Fibroblast of the conjunctiva (primary cell): Measurements from ENCODE around the gene FAM53B.

Source experiments
- DNase-seq: peaks from one replicate; pipeline ENCODE4 v3.0.0-alpha.2; 2010; ENCODE audit warnings: low read depth

The FAM53B gene

GRCh38 chr10:124609698-124610097 is 134.5 kb downstream of the FAM53B start:
- no peak for DNase-seq

GRCh38 chr10:124608093-124608721 is 136.0 kb downstream of the FAM53B start:
- DNase-seq, result no peak

GRCh38 chr10:124607693-124608092 is 136.5 kb downstream of the FAM53B start:
- no peak for DNase-seq

DNA sequence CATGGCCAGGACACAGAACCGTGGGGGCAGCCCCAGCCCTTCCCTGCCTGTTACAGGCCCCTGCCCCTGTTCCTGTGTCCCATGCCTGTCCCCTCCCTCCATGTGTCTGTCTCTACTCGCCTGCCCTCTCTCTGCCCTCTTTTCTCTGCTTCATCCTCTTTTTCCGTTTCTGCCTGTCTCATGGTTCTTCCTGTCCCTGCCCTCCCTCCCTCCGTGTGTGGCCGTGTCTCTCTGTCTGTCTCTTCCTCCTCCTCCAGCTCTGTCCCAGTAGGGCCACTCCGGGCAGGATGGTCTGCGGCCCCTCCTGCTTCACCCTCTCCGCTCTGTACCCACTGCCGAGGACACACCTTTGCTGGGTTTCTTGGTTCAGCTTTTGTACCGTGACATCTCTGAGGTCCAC is 137.4 kb downstream of the FAM53B start:
- DNase-seq, result no peak

GRCh38 chr10:124605856-124606812 is 138.0 kb downstream of the FAM53B start:
- no peak for DNase-seq

- DNase-seq, result no peak
Measured at GRCh38 chr10:124605481-124605855, 138.7 kb downstream of the FAM53B start.

DNA sequence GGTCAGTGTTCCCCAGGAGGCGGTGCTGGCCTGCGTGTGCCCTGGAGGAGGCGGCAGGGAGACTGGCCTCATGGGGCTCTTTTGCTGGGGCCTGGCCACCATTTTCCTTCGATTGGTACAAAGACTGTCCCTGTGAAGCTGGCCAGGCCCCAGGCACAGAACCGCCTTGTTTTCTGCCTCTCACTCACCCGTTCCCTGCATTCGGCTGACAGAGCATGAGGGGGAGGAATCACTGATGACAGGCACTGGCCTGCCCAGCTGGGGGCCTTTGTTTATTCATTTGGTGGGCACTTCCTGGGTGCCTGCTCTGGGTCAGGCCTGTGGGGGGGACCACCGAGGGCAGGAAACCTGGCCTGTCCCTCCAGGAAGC is 139.2 kb downstream of the FAM53B start:
- DNase-seq, result no peak

GRCh38 chr10:124604214-124605000 is 139.8 kb downstream of the FAM53B start:
- no peak for DNase-seq

DNA sequence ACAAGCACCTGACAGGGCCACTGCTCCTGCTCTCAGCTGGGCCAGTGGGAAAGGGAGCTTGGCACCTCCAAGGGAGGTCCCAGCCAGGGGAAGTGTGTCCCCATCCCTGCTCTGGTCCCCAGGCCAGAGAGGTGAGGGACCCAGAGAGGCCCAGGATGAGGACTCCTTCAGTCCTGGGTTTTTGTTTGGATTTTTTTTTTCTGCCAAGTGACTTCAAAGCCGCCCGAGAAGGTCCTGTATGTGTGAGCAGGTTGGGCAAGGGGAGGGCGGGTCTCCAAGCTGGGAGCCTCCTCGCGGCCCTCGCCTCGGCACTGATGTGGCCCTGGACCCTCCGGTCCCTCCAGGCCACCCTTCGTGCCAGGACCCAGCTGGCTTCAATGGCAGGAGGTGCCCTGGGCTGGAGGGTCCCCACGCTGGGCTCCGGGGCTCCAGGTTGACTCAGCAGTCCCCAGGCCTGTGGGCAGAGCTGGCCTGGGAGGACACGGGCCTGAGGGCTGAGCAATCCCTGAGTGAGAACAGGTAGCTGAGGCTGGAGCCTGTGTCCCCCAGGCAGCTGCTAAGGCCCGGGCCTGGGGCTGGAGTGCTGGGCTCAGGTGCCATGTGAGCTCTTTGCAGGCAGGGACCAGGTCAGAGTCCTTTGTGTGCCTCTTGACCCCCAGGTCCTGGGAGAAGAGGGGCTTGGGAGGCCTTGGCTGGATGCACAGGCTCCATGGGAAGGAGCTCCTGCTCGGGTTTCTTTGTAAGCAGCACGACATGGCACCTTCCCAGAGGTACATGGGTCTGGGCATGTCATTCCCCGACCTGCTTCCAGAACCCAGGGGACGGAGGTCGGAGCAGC is 140.6 kb downstream of the FAM53B start:
- no peak for DNase-seq

GRCh38 chr10:124602646-124603365 is 141.4 kb downstream of the FAM53B start:
- DNase-seq, result no peak

DNA sequence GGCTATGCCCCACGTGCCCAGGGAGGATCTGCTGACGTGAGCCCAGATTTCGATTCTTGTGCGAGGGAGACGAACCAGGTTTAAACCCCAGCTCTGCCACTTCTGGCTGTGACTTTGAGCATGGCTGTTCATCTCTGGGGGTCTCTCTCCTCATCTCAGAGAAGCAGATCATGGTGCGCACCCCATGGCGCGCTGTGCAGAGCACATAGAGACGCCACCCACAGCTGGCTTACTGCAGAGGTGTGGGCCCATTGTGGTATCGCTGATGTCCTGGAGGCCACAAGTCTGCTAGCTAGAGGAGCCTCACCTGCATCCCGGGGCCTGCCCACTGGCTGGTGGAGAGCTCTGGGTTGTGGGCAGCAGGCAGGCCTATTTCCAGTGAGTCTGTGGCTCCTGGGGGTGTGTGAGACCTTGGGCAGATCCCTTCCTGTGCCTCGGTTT is 142.0 kb downstream of the FAM53B start:
- no peak for DNase-seq

DNA sequence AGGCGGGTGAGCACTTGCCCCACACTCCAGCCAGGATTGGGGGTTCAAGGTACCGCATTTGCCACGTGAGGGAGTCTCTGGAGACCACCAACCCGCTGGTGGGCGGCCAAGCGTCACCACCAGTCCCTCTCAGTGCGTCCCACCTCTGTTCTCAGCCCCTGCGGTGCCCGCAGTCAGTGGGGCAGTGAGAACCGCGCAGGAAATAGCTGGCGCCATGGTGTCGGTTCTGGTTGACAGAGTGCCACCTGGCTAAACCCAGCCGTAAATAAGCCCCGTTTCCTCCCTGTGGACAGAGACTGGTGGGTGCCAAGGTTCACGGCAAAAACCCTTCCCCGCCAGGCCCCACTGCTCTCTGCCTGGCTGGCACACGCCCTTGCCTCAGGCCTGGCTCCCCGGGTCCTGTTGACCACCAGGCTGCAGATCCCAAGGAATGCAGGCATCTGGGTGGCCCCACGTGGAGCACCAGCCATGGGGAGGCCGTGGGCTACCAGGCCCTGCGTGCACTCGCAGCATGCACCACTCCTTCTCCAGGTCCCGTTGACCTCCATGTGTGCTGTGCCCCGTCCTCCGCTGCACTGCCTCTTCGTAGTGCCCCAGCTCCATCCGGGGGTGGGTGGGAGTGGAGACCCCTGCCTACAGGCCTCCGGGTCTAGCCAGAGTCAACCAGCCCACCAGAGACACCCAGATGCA is 142.6 kb downstream of the FAM53B start:
- no peak for DNase-seq

DNA sequence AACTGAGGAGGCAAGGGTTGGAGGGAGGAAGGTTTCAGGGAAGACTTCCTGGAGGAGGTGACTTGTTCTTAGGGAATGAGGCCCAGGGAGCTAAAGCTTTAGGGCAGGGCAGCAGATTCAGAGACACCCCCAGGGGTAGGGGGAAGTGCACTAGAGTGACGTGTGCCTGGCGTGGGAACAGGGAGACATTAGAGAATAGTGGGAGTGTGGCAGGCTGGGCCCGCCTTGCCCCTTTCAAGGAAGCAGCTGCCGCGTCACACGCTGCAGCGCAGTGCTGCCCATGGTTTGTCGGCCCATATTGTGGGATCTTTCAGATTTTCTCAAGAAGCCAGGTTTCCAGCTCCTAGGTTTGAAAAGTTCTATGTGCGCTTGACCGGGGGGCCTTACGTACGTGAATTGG is 143.2 kb downstream of the FAM53B start:
- DNase-seq, result no peak

GRCh38 chr10:124600051-124600880 is 143.9 kb downstream of the FAM53B start:
- DNase-seq, result no peak

DNA sequence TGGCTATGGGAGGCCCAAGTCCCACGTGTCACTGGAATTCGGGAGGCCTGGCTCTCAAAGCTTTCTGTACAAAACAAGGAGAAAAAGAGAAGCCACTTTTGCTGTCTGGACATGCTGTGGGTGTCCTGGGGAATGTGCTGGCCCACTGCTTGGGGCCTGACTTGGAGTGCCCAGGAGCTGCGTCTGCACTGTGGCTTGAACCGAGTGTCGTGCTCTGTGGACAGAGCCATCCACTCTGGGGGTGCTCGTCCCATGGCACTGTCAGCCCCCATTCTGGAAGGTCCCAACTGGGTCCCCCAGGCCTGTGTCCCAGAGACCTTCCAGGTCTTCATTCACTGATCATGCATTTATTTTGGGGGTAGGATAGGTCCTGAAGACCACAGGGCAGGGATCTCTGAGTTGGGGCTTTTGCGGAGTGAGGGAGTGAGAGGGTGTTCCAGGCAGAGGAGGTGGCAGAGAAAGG is 144.6 kb downstream of the FAM53B start:
- DNase-seq, result no peak

DNA sequence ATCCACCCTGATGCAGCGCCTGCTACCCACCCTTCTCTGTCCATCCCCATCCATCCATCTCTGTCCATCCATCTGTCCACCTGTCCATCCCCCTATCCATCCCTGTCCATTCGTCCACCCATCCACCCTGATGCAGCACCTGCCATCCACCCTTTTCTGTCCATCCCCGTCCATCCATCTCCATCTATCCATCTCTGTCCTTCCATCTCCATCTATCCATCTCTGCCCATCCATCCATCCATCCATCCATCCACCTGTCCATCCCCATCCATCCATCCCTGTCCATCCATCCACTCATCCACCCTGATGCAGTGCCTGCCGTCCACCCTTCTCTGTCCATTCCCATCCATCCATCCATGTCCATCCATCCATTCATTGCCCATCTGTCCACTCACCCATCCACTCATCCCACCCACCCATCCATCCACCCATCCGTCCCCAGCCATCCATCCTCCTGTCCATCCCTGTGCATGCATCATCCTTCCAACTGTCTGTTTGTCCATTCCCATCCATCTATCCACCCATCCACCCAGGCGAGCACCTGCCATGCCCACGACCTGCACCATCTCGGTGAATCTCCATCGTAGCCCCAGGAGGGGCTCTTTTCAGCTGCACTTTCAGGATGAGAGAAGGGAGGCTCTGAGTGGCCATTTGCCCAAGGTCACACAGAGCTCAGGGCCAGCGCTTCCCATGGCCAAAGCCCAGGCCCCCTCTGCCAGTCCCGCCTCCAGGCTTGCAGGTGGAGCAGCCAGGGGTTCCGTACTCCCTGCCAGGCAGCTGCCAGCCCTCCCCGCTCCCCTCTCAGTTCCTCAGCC is 145.2 kb downstream of the FAM53B start:
- no peak for DNase-seq

DNA sequence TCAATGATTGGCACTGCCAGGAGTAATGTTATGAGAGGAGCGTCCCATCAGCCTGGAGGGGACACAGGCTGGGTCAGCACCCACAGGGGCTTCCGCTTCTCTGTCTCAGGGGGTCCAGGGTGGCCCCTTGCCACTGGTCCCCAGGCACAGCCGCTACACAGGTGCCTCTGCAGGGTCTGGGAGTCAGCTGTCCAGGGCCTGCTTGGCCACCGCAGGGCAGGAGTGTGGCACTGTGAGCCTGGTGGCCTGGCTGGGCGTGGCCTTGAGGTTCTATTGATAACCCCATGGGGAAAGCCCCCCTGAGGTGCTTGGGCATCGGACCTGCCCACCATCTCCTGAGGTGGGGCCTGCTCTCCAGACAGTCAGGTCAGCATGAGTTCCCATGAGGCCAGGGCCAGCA is 146.0 kb downstream of the FAM53B start:
- no peak for DNase-seq

DNA sequence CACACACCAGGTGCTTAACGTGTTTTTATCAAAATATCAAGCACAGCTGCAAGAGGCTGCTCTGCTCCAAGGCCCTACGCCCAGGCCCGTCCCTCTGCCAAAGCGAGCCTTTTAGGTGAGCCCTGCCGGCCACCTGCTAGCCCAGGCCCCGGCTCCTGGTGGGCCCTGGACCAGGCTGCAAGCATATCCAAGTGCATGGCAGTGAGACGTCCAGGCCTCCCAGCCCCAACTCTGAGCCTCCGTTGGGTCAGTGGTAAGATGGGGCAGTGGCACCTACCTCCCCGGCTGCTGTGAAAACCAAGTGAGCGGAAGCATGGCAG is 146.4 kb downstream of the FAM53B start:
- DNase-seq, result no peak
